Gastroesophageal sphincter (tissue), 4 donors: ENCODE results near the gene LCNL1. TPM values are rescaled to one million over a fixed set of nuclear protein-coding genes. Genes with fewer than 3 reads are reported as not detected.
A peak's percentile ranks its signal among the peaks of the same experiment; 100 is the strongest.

Source experiments
- ATAC-seq: fragments of 150-250 bp; one replicate; pipeline ENCODE4 v1.9.1; 2016; ENCODE audit warnings: mild to moderate bottlenecking, moderate library complexity
- H3K27ac ChIP-seq, 4 donors: fragments of 200-600 bp; sonication (generic) in 3 of 4; 1 replicate in 3 of 4; 2 replicates in 1 of 4; pipeline ENCODE4 v1.5.1; 2016 to 2019
- H3K27me3 ChIP-seq: fragments of 200-600 bp; sonication (generic); one replicate; pipeline ENCODE4 v1.5.1; 2019
- H3K36me3 ChIP-seq, 2 donors: fragments of 200-600 bp; sonication (generic); one replicate each; pipeline ENCODE4 v1.5.1; 2019; ENCODE audit warnings: control low read depth in 1 of 2
- H3K4me1 ChIP-seq, 3 donors: fragments of 200-600 bp; sonication (generic); 1 replicate in 2 of 3; 2 replicates in 1 of 3; pipeline ENCODE4 v1.5.1; 2016 to 2019; ENCODE audit warnings: control low read depth in 2 of 3
- H3K4me3 ChIP-seq, 2 donors: fragments of 200-600 bp; sonication (generic); one replicate each; pipeline ENCODE4 v1.5.1; 2019; ENCODE audit warnings: mild to moderate bottlenecking in 1 of 2, moderate library complexity in 1 of 2
- H3K9me3 ChIP-seq, 3 donors: fragments of 200-600 bp; sonication (generic); one replicate each; pipeline ENCODE4 v1.5.1; 2017 to 2019; ENCODE audit warnings: control low read depth in 2 of 3
- CTCF ChIP-seq, 4 experiments: fragments of 200-600 bp in 2 of 4; fragments of 450-650 bp in 2 of 4; sonication (generic) in 1 of 4; IDR thresholded peaks; one replicate each; pipeline ENCODE4 v1.5.1; 2017 to 2019; ENCODE audit warnings: antibody characterized with exemption in 4 of 4, mild to moderate bottlenecking in 2 of 4, moderate library complexity in 2 of 4
- EP300 ChIP-seq: sonication (generic); formaldehyde crosslinking; IDR thresholded peaks from one replicate; pipeline ENCODE4 v1.6.1; 2017; ENCODE audit warnings: antibody characterized with exemption, mild to moderate bottlenecking
- POLR2A ChIP-seq, 2 donors: fragments of 450-650 bp; IDR thresholded peaks; one replicate each; pipeline ENCODE4 v1.6.1; 2017; ENCODE audit warnings: antibody characterized with exemption in 2 of 2, mild to moderate bottlenecking in 2 of 2, moderate library complexity in 1 of 2
- POLR2AphosphoS5 ChIP-seq: sonication (generic); formaldehyde crosslinking; IDR thresholded peaks from one replicate; pipeline ENCODE4 v1.6.1; 2017; ENCODE audit warnings: antibody characterized with exemption
- WGBS, 2 donors: methylation state at CpG; one replicate each; pipeline ENCODE4 v1.1.5; 2018; ENCODE audit warnings: low coverage in 1 of 2; 5-methylcytosine and 5-hydroxymethylcytosine counted together
- total RNA-seq, 4 donors: library from RNA; depleted of rRNA; stranded (reverse); fragments of >200 nt; gene quantifications; one replicate each; pipeline ENCODE4 v1.1.0, GENCODE V29; 2016

Gene LCNL1
- total RNA-seq, 4 donors from 2014 or later = 0.40 TPM; not detected in 2

- Histone ChIP-seq H3K36me3 (no peaks in the 10 kb centered on the region), H3K27ac (peak overlapping the region in 3 of 4 donors; percentile 17 to 45 (median 38)), H3K9me3 (no peaks in the 10 kb centered on the region), H3K27me3 (peaks cover 77% of the 10 kb centered on the region), H3K4me3 (no peak overlapping the region), H3K4me1 (peaks cover 0 to 37% (median 7%) of the 10 kb centered on the region in 3 donors)
- ATAC-seq = no peak
- 57% methylated on average over 1 of the region's 17 CpGs; no CpG with 5 or more reads in 1 of the 2 donors for WGBS, 2 donors
- TF ChIP-seq POLR2AphosphoS5 = no peak
- no peak for TF ChIP-seq EP300
- TF ChIP-seq CTCF (IDR thresholded peaks at IDR 0.05) = no peak
- TF ChIP-seq POLR2A (IDR thresholded peaks at IDR 0.05) = no peak
These were observed 1.1 kb upstream of the LCNL1 start for GRCh38 chr9:136981588-136982231.

GRCh38 chr9:136983167-136983566 is 374 bp downstream of the LCNL1 start:
- H3K4me1 ChIP-seq = peaks cover 0 to 22% (median 1%) of the 10 kb centered on the region in 3 donors
- ATAC-seq = no peak
- no peaks in the 10 kb centered on the region for H3K36me3 ChIP-seq
- TF ChIP-seq EP300 = no peak
- peaks cover 73% of the 10 kb centered on the region for H3K27me3 ChIP-seq
- 100% methylated on average over 2 of the region's 9 CpGs; no CpG with 5 or more reads in 1 of the 2 donors for WGBS, 2 donors
- no peaks in the 10 kb centered on the region for H3K9me3 ChIP-seq
- no peak overlapping the region for H3K27ac ChIP-seq
- no peak overlapping the region for H3K4me3 ChIP-seq

GRCh38 chr9:136983656-136984314 is 992 bp downstream of the LCNL1 start:
- H3K27me3 ChIP-seq = peaks cover 70% of the 10 kb centered on the region
- ATAC-seq = no peak
- H3K36me3 ChIP-seq = no peaks in the 10 kb centered on the region
- H3K4me3 ChIP-seq = no peak overlapping the region
- peaks cover 0 to 18% (median 0%) of the 10 kb centered on the region in 3 donors for H3K4me1 ChIP-seq
- 50 to 62% methylated on average over 2 to 3 of the region's 11 CpGs for WGBS, 2 donors
- TF ChIP-seq EP300 (no peak), POLR2AphosphoS5 (no peak), POLR2A (IDR thresholded peaks at IDR 0.05) (no peak), CTCF (IDR thresholded peaks at IDR 0.05) (no peak)
- no peaks in the 10 kb centered on the region for H3K9me3 ChIP-seq
- no peak overlapping the region for H3K27ac ChIP-seq

- WGBS, 2 donors = no CpG with 5 or more reads among the region's 29 CpGs
- Histone ChIP-seq H3K36me3 (no peaks in the 10 kb centered on the region), H3K9me3 (no peaks in the 10 kb centered on the region), H3K27ac (no peak overlapping the region), H3K4me1 (peaks cover 0 to 14% (median 0%) of the 10 kb centered on the region in 3 donors), H3K27me3 (peaks cover 65% of the 10 kb centered on the region), H3K4me3 (no peak overlapping the region)
- TF ChIP-seq CTCF (IDR thresholded peaks at IDR 0.05) (no peak), POLR2AphosphoS5 (no peak), EP300 (no peak), POLR2A (IDR thresholded peaks at IDR 0.05) (no peak)
- ATAC-seq = no peak
These were observed 1.8 kb downstream of the LCNL1 start for GRCh38 chr9:136984464-136985026.

GRCh38 chr9:136985027-136985602 is 2.3 kb downstream of the LCNL1 start:
- TF ChIP-seq POLR2A (IDR thresholded peaks at IDR 0.05) = no peak
- TF ChIP-seq EP300 = no peak
- TF ChIP-seq CTCF (IDR thresholded peaks at IDR 0.05) = no peak
- TF ChIP-seq POLR2AphosphoS5 = no peak
- WGBS, 2 donors = no CpG with 5 or more reads among the region's 48 CpGs
- no peak for ATAC-seq
- H3K27ac ChIP-seq = no peak overlapping the region
- peaks cover 0 to 14% (median 0%) of the 10 kb centered on the region in 3 donors for H3K4me1 ChIP-seq
- peaks cover 65% of the 10 kb centered on the region for H3K27me3 ChIP-seq
- peak overlapping the region in 1 of 2 donors; percentile 3 for H3K4me3 ChIP-seq
- H3K36me3 ChIP-seq = no peaks in the 10 kb centered on the region
- H3K9me3 ChIP-seq = no peaks in the 10 kb centered on the region
